HG02588 (cell line): ENCODE measurements around the gene SCN7A.
"Not testable (repeated sequence)": the region's sequence is repeated elsewhere in the genome, so short reads cannot be mapped to it uniquely, and the experiment has no call there.

Experiments
- ATAC-seq: cut with Tn5 transposase; IDR thresholded peaks from one replicate; pipeline ENCODE4 v1.9.1; 2021; ENCODE audit warnings: mild to moderate bottlenecking, moderate library complexity; ENCODE audit not compliant: unreplicated experiment

SCN7A gene

DNA sequence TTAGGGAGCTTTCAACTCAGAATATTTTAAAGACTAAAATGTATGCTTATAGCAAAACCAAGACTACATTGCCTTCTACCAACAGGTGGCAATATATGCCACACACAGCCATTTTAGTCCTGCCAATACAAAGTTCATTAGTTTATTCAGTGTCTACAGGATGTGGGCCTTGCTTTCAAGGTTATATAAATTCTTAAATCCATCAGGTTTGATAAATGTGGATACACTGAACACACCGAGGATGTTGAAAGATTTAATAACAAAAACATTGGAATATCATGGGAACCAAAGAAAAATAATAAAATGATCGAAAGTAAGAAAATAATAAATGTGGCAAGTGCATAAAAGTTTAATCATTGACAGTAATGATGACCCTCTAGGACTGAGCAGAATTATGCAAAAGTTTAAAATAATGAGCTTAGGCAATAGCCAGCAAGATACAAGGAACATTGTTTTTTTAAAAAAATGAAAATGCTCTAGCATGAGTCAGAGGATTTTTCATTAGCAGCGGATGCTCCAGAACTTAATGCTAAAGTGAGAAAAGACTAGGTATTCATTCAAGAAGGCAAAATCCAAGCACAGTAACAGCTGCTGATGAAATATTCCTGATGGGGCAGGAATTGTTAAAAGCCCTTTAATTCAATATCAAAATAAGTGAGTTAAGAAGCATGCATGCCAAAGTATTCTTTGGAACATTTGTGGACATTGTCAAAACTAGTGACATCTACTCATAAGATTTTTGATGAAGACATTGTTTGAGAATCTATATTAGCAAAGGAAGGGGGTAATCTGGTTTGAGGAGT, 132.5 kb downstream of the SCN7A start:
- no peak for ATAC-seq

DNA sequence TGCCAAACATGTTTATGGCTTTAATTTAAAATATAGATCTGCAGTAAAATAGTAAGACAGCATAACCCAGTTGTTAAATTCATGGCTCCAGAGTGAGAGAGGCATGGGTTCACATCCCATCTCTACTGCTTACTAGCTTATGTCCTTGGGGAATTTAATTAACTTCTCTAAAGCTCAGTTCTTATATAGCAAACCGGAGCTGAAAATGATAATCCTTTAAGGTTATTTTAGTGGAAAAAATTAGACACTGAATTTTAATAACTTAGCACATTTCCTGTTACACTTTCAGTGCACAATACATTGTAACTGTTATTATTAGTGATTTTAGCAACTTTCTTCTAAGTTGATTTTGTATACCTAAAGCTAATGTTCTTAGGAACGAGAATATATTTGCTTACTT, 133.1 kb downstream of the SCN7A start:
- no peak for ATAC-seq

DNA sequence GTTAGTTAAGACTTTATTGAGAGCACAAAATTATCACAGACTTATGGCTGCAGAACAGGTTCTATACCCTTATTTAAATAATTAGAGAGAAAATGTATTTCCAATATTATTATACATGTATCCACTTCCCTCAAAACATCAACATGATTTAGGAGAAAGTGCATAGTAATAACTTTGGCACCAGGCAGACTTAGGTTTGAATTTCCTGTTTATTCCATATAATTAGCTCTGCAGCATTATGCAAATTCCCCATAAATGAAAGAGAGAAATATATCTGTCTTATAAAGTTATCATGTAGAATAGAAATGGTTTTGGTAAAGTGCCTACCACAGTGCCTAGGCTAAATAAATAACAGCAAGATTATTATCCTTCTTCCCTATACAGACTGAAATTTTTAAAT, 133.6 kb downstream of the SCN7A start:
- no peak for ATAC-seq

DNA sequence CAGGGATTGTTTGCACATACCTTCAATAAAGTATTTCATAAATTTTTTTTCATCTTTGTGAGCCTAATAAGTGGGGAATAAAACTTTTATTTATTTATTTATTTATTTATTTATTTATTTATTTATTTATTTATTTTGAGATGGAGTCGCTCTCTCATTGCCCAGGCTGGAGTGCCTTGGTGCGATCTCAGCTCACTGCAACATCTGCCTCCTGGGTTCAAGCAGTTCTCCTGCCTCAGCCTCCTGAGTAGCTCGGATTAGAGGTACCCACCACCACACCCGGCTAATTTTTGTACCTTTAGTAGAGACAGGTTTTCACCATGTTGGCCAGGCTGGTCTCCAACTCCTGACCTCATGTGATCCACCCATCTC, 136.1 kb downstream of the SCN7A start:
- not testable (repeated sequence) for ATAC-seq

DNA sequence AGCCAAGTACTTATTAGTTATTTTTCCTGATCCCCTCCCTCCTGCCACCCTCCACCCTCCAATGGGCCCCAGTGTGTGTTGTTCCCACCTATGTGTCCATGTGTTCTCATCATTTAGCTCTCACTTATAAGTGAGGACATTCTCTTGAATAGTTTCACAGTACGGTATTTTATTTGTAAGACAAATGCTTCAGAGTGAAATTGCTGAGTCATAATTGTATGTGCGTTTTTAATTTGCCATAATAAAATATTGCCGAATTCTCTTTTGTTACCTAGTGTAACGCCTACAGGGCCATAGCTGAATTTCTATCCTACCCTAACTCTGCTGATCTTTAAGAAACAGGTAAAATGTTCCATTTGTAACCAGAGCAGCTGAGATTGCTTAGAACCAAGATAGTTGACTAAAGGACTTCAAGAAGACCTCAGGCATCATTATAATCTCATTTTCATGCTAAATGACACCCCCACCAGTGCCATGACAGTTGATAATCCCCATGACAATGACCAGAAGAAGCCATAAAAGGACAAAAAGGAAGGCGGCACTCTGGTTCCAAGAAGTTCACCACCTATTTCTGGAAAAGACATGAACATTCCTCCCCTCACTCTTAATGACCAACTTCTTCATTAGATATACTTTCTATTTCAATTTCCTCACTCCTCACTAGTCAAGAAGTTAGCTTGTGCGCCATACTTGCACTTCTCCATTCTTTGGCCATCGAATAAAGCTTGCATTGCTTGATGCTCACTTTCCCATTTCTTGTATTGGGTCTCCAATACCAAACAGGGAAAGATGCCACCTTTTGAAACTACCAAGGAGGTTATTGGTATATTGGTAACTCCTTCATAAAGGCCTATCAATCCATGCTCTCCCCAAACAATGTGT, 136.7 kb downstream of the SCN7A start:
- no peak for ATAC-seq
